ENCODE results near the gene MAP3K19.

MAP3K19 gene

GRCh38 chr2:135011633-135012032 lies 35.6 kb downstream of the MAP3K19 start:
- no peak overlapping the region for H3K27ac ChIP-seq

GRCh38 chr2:135010200-135010942 lies 36.9 kb downstream of the MAP3K19 start:
- Histone ChIP-seq H3K9ac (no peak overlapping the region), H3K4me3 (ENCODE audit: low read depth, low read length) (no peak overlapping the region), H3K9me3 (ENCODE audit: control insufficient read depth, low read length) (no peaks in the 10 kb centered on the region), H3K36me3 (ENCODE audit: control insufficient read depth, insufficient read depth, low read length) (no peaks in the 10 kb centered on the region), H2AFZ (no peak overlapping the region), H3K79me2 (no peaks in the 10 kb centered on the region), H3K4me1 (no peaks in the 10 kb centered on the region), H3K27me3 (ENCODE audit: control insufficient read depth, insufficient read depth, low read length) (no peaks in the 10 kb centered on the region), H3K4me2 (ENCODE audit: low read length) (no peak overlapping the region), H3K27ac (no peak overlapping the region)
- TF ChIP-seq CTCF (IDR thresholded peaks at IDR 0.05): no peak

More at GRCh38 chr2:135011633-135012032, 35.6 kb downstream of the MAP3K19 start:
- no peak overlapping the region for H3K4me2 ChIP-seq (ENCODE audit: low read length)
- no peaks in the 10 kb centered on the region for H3K79me2 ChIP-seq
- no peaks in the 10 kb centered on the region for H3K36me3 ChIP-seq (ENCODE audit: control insufficient read depth, insufficient read depth, low read length)
- no peaks in the 10 kb centered on the region for H3K4me1 ChIP-seq
- TF ChIP-seq CTCF (IDR thresholded peaks at IDR 0.05): no peak
- no peak overlapping the region for H3K9ac ChIP-seq
- H3K9me3 ChIP-seq (ENCODE audit: control insufficient read depth, low read length): no peaks in the 10 kb centered on the region
- H3K27me3 ChIP-seq (ENCODE audit: control insufficient read depth, insufficient read depth, low read length): no peaks in the 10 kb centered on the region
- H3K4me3 ChIP-seq (ENCODE audit: low read depth, low read length): no peak overlapping the region
- no peak overlapping the region for H2AFZ ChIP-seq

GRCh38 chr2:135009339-135009738 lies 37.9 kb downstream of the MAP3K19 start:
- H3K9ac ChIP-seq: no peak overlapping the region
- H3K9me3 ChIP-seq (ENCODE audit: control insufficient read depth, low read length): no peaks in the 10 kb centered on the region
- no peak overlapping the region for H3K4me2 ChIP-seq (ENCODE audit: low read length)
- no peak for TF ChIP-seq CTCF (IDR thresholded peaks at IDR 0.05)
- H3K79me2 ChIP-seq: no peaks in the 10 kb centered on the region
- no peak overlapping the region for H3K27ac ChIP-seq
- no peaks in the 10 kb centered on the region for H3K4me1 ChIP-seq
- H3K4me3 ChIP-seq (ENCODE audit: low read depth, low read length): no peak overlapping the region
- no peak overlapping the region for H2AFZ ChIP-seq
- no peaks in the 10 kb centered on the region for H3K36me3 ChIP-seq (ENCODE audit: control insufficient read depth, insufficient read depth, low read length)
- no peaks in the 10 kb centered on the region for H3K27me3 ChIP-seq (ENCODE audit: control insufficient read depth, insufficient read depth, low read length)

- H3K79me2 ChIP-seq: no peaks in the 10 kb centered on the region
- TF ChIP-seq CTCF (IDR thresholded peaks at IDR 0.05): no peak
- no peak overlapping the region for H3K4me2 ChIP-seq (ENCODE audit: low read length)
- no peak overlapping the region for H3K9ac ChIP-seq
- no peak overlapping the region for H2AFZ ChIP-seq
- H3K9me3 ChIP-seq (ENCODE audit: control insufficient read depth, low read length): no peaks in the 10 kb centered on the region
- H3K4me3 ChIP-seq (ENCODE audit: low read depth, low read length): no peak overlapping the region
- no peaks in the 10 kb centered on the region for H3K27me3 ChIP-seq (ENCODE audit: control insufficient read depth, insufficient read depth, low read length)
- no peaks in the 10 kb centered on the region for H3K36me3 ChIP-seq (ENCODE audit: control insufficient read depth, insufficient read depth, low read length)
- H3K27ac ChIP-seq: no peak overlapping the region
- no peaks in the 10 kb centered on the region for H3K4me1 ChIP-seq
Observed at GRCh38 chr2:135005753-135006152, 41.5 kb downstream of the MAP3K19 start.
